ENCODE measurements around the gene DMRT1. TPM values are rescaled to one million over a fixed set of nuclear protein-coding genes. Genes with fewer than 3 reads are reported as not detected.
A peak's percentile ranks its signal among the peaks of the same experiment; 100 is the strongest.

Gene DMRT1
- total RNA-seq, 1 experiment from 2014 or later: 0.47 TPM

DNA sequence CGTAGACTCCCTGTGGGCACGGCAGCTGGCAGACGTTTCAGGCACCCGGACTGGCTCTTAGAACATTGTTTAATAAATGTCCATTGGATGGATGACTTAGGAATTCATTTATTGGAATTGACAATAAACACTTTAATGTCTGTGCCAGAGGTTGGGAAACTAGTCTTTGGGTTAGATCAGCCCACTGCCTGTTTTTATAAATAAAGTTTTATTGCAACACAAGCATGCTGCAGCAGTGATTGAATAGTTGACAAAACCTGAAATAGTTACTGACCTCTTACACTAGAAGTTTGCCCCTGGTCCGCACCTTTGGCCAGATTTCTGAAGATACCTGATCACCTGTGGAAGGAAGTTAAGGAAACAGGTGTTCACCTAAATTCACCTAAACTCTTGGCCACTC lies 51.6 kb downstream of the DMRT1 start (continued):
- TF ChIP-seq POLR2AphosphoS5 (IDR thresholded peaks at IDR 0.05; ENCODE audit: low read depth, low read length) (no peak), ZFX (IDR thresholded peaks at IDR 0.05) (no peak), EGR1 (IDR thresholded peaks at IDR 0.05; ENCODE audit: low read depth) (no peak), ZNF274 (IDR thresholded peaks at IDR 0.05; ENCODE audit: low read depth, low read length) (no peak), YY1 (IDR thresholded peaks at IDR 0.05; ENCODE audit: extremely low read depth, insufficient replicate concordance, low read depth, low read length) (no peak)

DNA sequence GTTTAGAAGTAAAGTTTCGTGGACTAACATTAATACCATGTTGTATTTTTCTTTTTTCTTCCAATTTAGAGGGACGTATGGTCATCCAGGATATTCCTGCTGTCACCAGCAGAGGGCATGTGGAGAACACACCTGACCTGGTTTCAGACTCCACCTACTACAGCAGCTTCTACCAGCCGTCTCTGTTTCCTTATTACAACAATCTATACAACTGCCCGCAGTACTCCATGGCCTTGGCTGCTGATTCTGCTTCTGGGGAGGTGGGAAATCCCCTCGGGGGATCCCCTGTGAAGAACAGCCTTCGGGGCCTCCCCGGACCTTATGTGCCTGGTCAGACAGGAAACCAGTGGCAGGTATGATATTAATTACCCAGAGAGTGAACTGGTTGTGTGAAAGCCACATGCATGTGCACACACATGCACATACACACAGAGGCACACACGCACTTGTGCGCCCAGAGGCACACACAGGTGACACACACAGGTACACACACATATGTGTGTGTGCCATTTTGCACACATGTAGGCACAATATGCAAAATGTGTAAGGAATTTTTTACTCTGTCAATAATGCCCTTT lies 52.4 kb downstream of the DMRT1 start:
- peak overlapping the region; percentile 72 for H2AFZ ChIP-seq (ENCODE audit: low read depth, low read length, poor library complexity, severe bottlenecking)
- H3K79me2 ChIP-seq (ENCODE audit: insufficient read depth, low read length): no peaks in the 10 kb centered on the region
- TF ChIP-seq ZFX (IDR thresholded peaks at IDR 0.05) (no peak), ELF1 (IDR thresholded peaks at IDR 0.05; ENCODE audit: borderline replicate concordance, low read depth) (no peak), ZNF274 (IDR thresholded peaks at IDR 0.05; ENCODE audit: low read depth, low read length) (no peak), EGR1 (IDR thresholded peaks at IDR 0.05; ENCODE audit: low read depth) (no peak), SRF (IDR thresholded peaks at IDR 0.05; ENCODE audit: low read depth) (no peak), YY1 (IDR thresholded peaks at IDR 0.05; ENCODE audit: extremely low read depth, insufficient replicate concordance, low read depth, low read length) (no peak), RAD21 (IDR thresholded peaks at IDR 0.05; ENCODE audit: low read depth) (peak; percentile 84), SP1 (IDR thresholded peaks at IDR 0.05; ENCODE audit: low read depth) (no peak), POLR2AphosphoS5 (IDR thresholded peaks at IDR 0.05; ENCODE audit: low read depth, low read length) (no peak)
- TF ChIP-seq, protein P1, sequence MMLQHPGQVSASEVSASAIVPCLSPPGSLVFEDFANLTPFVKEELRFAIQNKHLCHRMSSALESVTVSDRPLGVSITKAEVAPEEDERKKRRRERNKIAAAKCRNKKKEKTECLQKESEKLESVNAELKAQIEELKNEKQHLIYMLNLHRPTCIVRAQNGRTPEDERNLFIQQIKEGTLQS (IDR thresholded peaks at IDR 0.05): no peak
- TF ChIP-seq, protein P2, sequence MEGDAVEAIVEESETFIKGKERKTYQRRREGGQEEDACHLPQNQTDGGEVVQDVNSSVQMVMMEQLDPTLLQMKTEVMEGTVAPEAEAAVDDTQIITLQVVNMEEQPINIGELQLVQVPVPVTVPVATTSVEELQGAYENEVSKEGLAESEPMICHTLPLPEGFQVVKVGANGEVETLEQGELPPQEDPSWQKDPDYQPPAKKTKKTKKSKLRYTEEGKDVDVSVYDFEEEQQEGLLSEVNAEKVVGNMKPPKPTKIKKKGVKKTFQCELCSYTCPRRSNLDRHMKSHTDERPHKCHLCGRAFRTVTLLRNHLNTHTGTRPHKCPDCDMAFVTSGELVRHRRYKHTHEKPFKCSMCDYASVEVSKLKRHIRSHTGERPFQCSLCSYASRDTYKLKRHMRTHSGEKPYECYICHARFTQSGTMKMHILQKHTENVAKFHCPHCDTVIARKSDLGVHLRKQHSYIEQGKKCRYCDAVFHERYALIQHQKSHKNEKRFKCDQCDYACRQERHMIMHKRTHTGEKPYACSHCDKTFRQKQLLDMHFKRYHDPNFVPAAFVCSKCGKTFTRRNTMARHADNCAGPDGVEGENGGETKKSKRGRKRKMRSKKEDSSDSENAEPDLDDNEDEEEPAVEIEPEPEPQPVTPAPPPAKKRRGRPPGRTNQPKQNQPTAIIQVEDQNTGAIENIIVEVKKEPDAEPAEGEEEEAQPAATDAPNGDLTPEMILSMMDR (IDR thresholded peaks at IDR 0.05 in 2 of 3, conservative IDR thresholded peaks at IDR 0.05 in 1 of 3; ENCODE audit: borderline replicate concordance in 1 of 3, insufficient read depth in 1 of 3, low read depth in 2 of 3, low read length in 2 of 3): peak; percentile 75 to 96 (median 82)
- peak; percentile 46 for DNase-seq (ENCODE audit: low read depth, low spot score)
- H3K9ac ChIP-seq (ENCODE audit: low read length): no peak overlapping the region
- H3K36me3 ChIP-seq (ENCODE audit: control insufficient read depth in 1 of 2, insufficient read depth in 2 of 2, low read length in 2 of 2): no peaks in the 10 kb centered on the region
- no peaks in the 10 kb centered on the region for H3K9me3 ChIP-seq (ENCODE audit: control insufficient read depth in 1 of 2, insufficient read depth in 1 of 2, low read depth in 1 of 2, low read length in 2 of 2)
- H3K4me2 ChIP-seq (ENCODE audit: low read length): peak overlapping the region; percentile 42
- H3K27me3 ChIP-seq (ENCODE audit: insufficient read depth, low read length): no peaks in the 10 kb centered on the region
- H3K4me1 ChIP-seq (ENCODE audit: control insufficient read depth in 1 of 2, insufficient read depth in 2 of 2, low read length in 2 of 2): peaks cover 2 to 11% of the 10 kb centered on the region in 2 experiments; a peak in 2 of 4 replicates
- peak; percentile 94 for ATAC-seq
- intact Hi-C loops (cut with micrococcal nuclease): loop anchor here (1.0 to 5.0 kb wide), 3 partner anchors 110 to 547 kb away; no protein-coding TSS in a partner anchor
- ChIA-PET POLR2A (no interaction called here), CTCF (interaction anchor here (0.5 to 4.4 kb wide), 5 partner anchors 34 to 146 kb away, joined by 3 to 36 read pairs (median 4); no protein-coding TSS in a partner anchor), RAD21 (ENCODE audit: low non-redundant PET in 1 of 2, low total read pairs in 2 of 2, uncharacterized antibody in 2 of 2, unreplicated experiment in 2 of 2) (interaction anchor here (0.5 to 1.0 kb wide), 3 partner anchors 109 to 511 kb away, joined by 4 to 7 read pairs (median 5); no protein-coding TSS in a partner anchor)
- no peaks in the 10 kb centered on the region for H4K20me1 ChIP-seq (ENCODE audit: insufficient read depth)
- no TSS peak for BruUV-seq (replicated peaks)
- H3K9me2 ChIP-seq (ENCODE audit: insufficient read depth): no peaks in the 10 kb centered on the region
- no peak overlapping the region for H3K27ac ChIP-seq (ENCODE audit: low read depth, low read length)
- H3K4me3 ChIP-seq (replicated peaks in 1 of 2; ENCODE audit: low read depth in 1 of 2, low read length in 2 of 2): no peak overlapping the region
